IMR-90 (cell line): ENCODE measurements around the gene RHOT2. TPM values are rescaled to one million over a fixed set of nuclear protein-coding genes. Genes with fewer than 3 reads are reported as not detected.

ENCODE experiments used
- ATAC-seq: fragments of 200-7000 bp; cut with Tn5 transposase; 2 replicates; pipeline ENCODE4 v1.9.1; 2020; ENCODE audit warnings: low read depth, mild to moderate bottlenecking, moderate library complexity
- BruUV-seq: library from RNA; stranded (reverse); fragments of 400-500 nt; replicated peaks from 2 replicates; lab custom pipeline; 2021; lab: Mats Ljungman, UMichigan
- CTCF ChIA-PET: fragments of 300-600 bp; formaldehyde crosslinking; extraction: SDS; loops from one replicate; lab custom pipeline; 2021; ENCODE audit warnings: antibody characterized with exemption; lab: Yijun Ruan, JAX
- POLR2A ChIA-PET: fragments of 300-600 bp; sonication (Branson Sonifier 250); formaldehyde crosslinking; loops from one replicate; lab custom pipeline; 2022; ENCODE audit warnings: antibody characterized with exemption; ENCODE audit not compliant: unreplicated experiment; lab: Charles Lee
- DNase-seq: peaks from one replicate; pipeline ENCODE4 v3.0.0; 2013
- H2AFZ ChIP-seq: replicated peaks from 2 replicates; pipeline ENCODE3; 2013; ENCODE audit warnings: low read length, mild to moderate bottlenecking; ENCODE audit not compliant: poor library complexity
- H2AK5ac ChIP-seq: 2 replicates; pipeline ENCODE4 v1.6.1; 2013; ENCODE audit warnings: low read depth, low read length, inconsistent platforms
- H2AK9ac ChIP-seq: replicated peaks from 2 replicates; pipeline ENCODE3; 2013; ENCODE audit warnings: mild to moderate bottlenecking, low read depth, low read length, moderate library complexity; ENCODE audit not compliant: poor library complexity
- H2BK120ac ChIP-seq: 2 replicates; pipeline ENCODE4 v1.6.1; 2013; ENCODE audit warnings: low read depth, low read length, inconsistent platforms
- H2BK15ac ChIP-seq: 3 replicates; pipeline ENCODE4 v1.6.1; 2013; ENCODE audit warnings: low read depth, low read length, inconsistent platforms
- H2BK20ac ChIP-seq: 2 replicates; pipeline ENCODE4 v1.6.1; 2013; ENCODE audit warnings: low read depth, mild to moderate bottlenecking, inconsistent platforms, low read length, moderate library complexity
- H2BK5ac ChIP-seq: 2 replicates; pipeline ENCODE4 v1.6.1; 2013; ENCODE audit warnings: mild to moderate bottlenecking, low read depth, low read length, inconsistent platforms; ENCODE audit not compliant: poor library complexity, severe bottlenecking
- H3K14ac ChIP-seq: replicated peaks from 2 replicates; pipeline ENCODE4 v1.6.1; 2013; ENCODE audit warnings: low read depth, low read length, inconsistent platforms
- H3K18ac ChIP-seq: 2 replicates; pipeline ENCODE4 v1.6.1; 2013; ENCODE audit warnings: low read depth, low read length, control low read depth
- H3K23ac ChIP-seq: 2 replicates; pipeline ENCODE4 v1.6.1; 2013; ENCODE audit warnings: low read depth, low read length, inconsistent platforms
- H3K27ac ChIP-seq: 2 replicates; pipeline ENCODE4 v1.5.1; 2013; ENCODE audit warnings: mild to moderate bottlenecking, control low read depth, low read length; ENCODE audit not compliant: insufficient read depth
- H3K27me3 ChIP-seq: 2 replicates; pipeline ENCODE4 v1.6.1; 2013; ENCODE audit warnings: low read length; ENCODE audit not compliant: control insufficient read depth, insufficient read depth
- H3K36me3 ChIP-seq: 2 replicates; pipeline ENCODE4 v1.6.1; 2013; ENCODE audit warnings: low read length, mixed read lengths; ENCODE audit not compliant: control insufficient read depth, insufficient read depth
- H3K4ac ChIP-seq: 2 replicates; pipeline ENCODE4 v1.6.1; 2013; ENCODE audit warnings: low read depth, low read length, inconsistent platforms
- H3K4me1 ChIP-seq: 2 replicates; pipeline ENCODE4 v1.6.1; 2013; ENCODE audit warnings: low read length, mixed read lengths; ENCODE audit not compliant: control insufficient read depth, insufficient read depth
- H3K4me2 ChIP-seq: 2 replicates; pipeline ENCODE4 v1.6.1; 2013; ENCODE audit warnings: low read depth, mild to moderate bottlenecking, control low read depth, low read length, moderate library complexity
- H3K4me3 ChIP-seq: 2 replicates; pipeline ENCODE4 v1.5.1; 2013; ENCODE audit warnings: low read depth, mild to moderate bottlenecking, control low read depth, low read length, moderate library complexity; ENCODE audit not compliant: insufficient read depth
- H3K56ac ChIP-seq: 2 replicates; pipeline ENCODE4 v1.6.1; 2013; ENCODE audit warnings: low read length, inconsistent platforms; ENCODE audit not compliant: insufficient read depth; ENCODE audit errors: extremely low read depth
- H3K79me1 ChIP-seq, 2 experiments: 2 replicates each; pipeline ENCODE4 v1.6.1; 2013; ENCODE audit warnings: low read length in 2 of 2, inconsistent platforms in 1 of 2, low read depth in 1 of 2
- H3K9ac ChIP-seq: 2 replicates; pipeline ENCODE4 v1.6.1; 2013; ENCODE audit warnings: low read depth, low read length, control low read depth
- H3K9me1 ChIP-seq: 2 replicates; pipeline ENCODE4 v1.6.1; 2013; ENCODE audit warnings: low read length, inconsistent platforms; ENCODE audit not compliant: insufficient read depth
- H3K9me3 ChIP-seq: 2 replicates; pipeline ENCODE4 v1.6.1; 2013; ENCODE audit warnings: low read length; ENCODE audit not compliant: control insufficient read depth, insufficient read depth
- H4K20me1 ChIP-seq: 2 replicates; pipeline ENCODE4 v1.6.1; 2013; ENCODE audit warnings: low read length, inconsistent platforms; ENCODE audit not compliant: insufficient read depth
- H4K5ac ChIP-seq: 2 replicates; pipeline ENCODE4 v1.6.1; 2013; ENCODE audit warnings: mild to moderate bottlenecking, low read depth, low read length, control low read depth
- H4K8ac ChIP-seq, 2 experiments: 2 replicates each; pipeline ENCODE4 v1.6.1; 2013; ENCODE audit warnings: low read depth in 2 of 2, low read length in 2 of 2, control low read depth in 1 of 2, inconsistent platforms in 1 of 2
- H4K91ac ChIP-seq: 2 replicates; pipeline ENCODE4 v1.6.1; 2013; ENCODE audit warnings: low read depth, low read length, inconsistent platforms; ENCODE audit not compliant: insufficient read depth
- BHLHE40 ChIP-seq: fragments of 150-350 bp; IDR thresholded peaks from 2 replicates; pipeline ENCODE4 v1.6.1; 2016; ENCODE audit warnings: mild to moderate bottlenecking, low read depth, low read length
- CEBPB ChIP-seq: IDR thresholded peaks from 2 replicates; pipeline ENCODE4 v1.6.1; 2012; ENCODE audit warnings: low read depth, low read length, improper control_type of control experiment
- CHD1 ChIP-seq: IDR thresholded peaks from 2 replicates; pipeline ENCODE4 v1.6.1; 2012; ENCODE audit warnings: low read depth, low read length, improper control_type of control experiment
- FOS ChIP-seq: fragments of 150-350 bp; IDR thresholded peaks from 2 replicates; pipeline ENCODE4 v1.6.1; 2016; ENCODE audit warnings: low read depth, low read length
- MAFK ChIP-seq: IDR thresholded peaks from 2 replicates; pipeline ENCODE4 v1.6.1; 2012; ENCODE audit warnings: low read depth, low read length, improper control_type of control experiment
- MAZ ChIP-seq: IDR thresholded peaks from 2 replicates; pipeline ENCODE4 v1.6.1; 2012; ENCODE audit warnings: low read depth, mild to moderate bottlenecking, low read length, improper control_type of control experiment, moderate library complexity, borderline replicate concordance
- MXI1 ChIP-seq: IDR thresholded peaks from 2 replicates; pipeline ENCODE4 v1.6.1; 2012; ENCODE audit warnings: low read depth, mild to moderate bottlenecking, low read length, moderate library complexity, borderline replicate concordance
- NFE2L2 ChIP-seq: fragments of 150-350 bp; IDR thresholded peaks from 2 replicates; pipeline ENCODE4 v1.6.1; 2016; ENCODE audit warnings: low read depth, mild to moderate bottlenecking, low read length
- POLR2A ChIP-seq: IDR thresholded peaks from 2 replicates; pipeline ENCODE4 v1.6.1; 2012; ENCODE audit warnings: mild to moderate bottlenecking, low read depth, low read length
- RAD21 ChIP-seq: IDR thresholded peaks from 2 replicates; pipeline ENCODE4 v1.6.1; 2012; ENCODE audit warnings: low read length, improper control_type of control experiment
- RCOR1 ChIP-seq: IDR thresholded peaks from 2 replicates; pipeline ENCODE4 v1.6.1; 2012; ENCODE audit warnings: mild to moderate bottlenecking, low read length, improper control_type of control experiment; ENCODE audit not compliant: insufficient replicate concordance
- RFX5 ChIP-seq: IDR thresholded peaks from 2 replicates; pipeline ENCODE4 v1.8.0; 2012; ENCODE audit warnings: low read depth, mild to moderate bottlenecking, low read length, moderate library complexity
- SMC3 ChIP-seq: fragments of 150-350 bp; IDR thresholded peaks from 2 replicates; pipeline ENCODE4 v1.6.1; 2016; ENCODE audit warnings: low read depth, mild to moderate bottlenecking, antibody characterized with exemption, low read length, moderate library complexity
- WGBS, 2 experiments: methylation state at CpG; one replicate each; pipeline versions ENCODE4 v1.1.5 to v1.1.7; 2013; ENCODE audit warnings: missing lambda C conversion rate in 2 of 2; ENCODE audit not compliant: insufficient read length in 1 of 2; ENCODE audit errors: extremely low coverage in 2 of 2; 5-methylcytosine and 5-hydroxymethylcytosine counted together
- dilution Hi-C: fragments of 300-500 bp; cut with HindIII; formaldehyde crosslinking; loops from one replicate; pipeline ENCODE4 v1.14.3; 2018; ENCODE audit warnings: low sequenced_read_pairs; ENCODE audit not compliant: unreplicated experiment
- in situ Hi-C: fragments of 300-500 bp; cut with MboI; formaldehyde crosslinking; loops from 3 replicates; pipeline ENCODE4 v1.14.3; 2019; ENCODE audit warnings: low sequenced_read_pairs, inconsistent platforms, mixed read lengths
- intact Hi-C: fragments of 100-400 bp; cut with micrococcal nuclease; formaldehyde crosslinking; loops from 2 replicates; pipeline ENCODE4 v1.10.0; 2022
- polyA plus RNA-seq, 3 experiments: library from polyadenylated mRNA; depleted of rRNA; stranded (reverse); fragments of >200 nt; gene quantifications; 2 replicates each; pipeline ENCODE4 v1.2.3, GENCODE V29; 2012; ENCODE audit warnings: low replicate concordance in 1 of 3
- total RNA-seq: library from RNA; depleted of rRNA; stranded (reverse); fragments of >200 nt; gene quantifications from 2 replicates; pipeline ENCODE4 v1.2.3, GENCODE V29; 2012
- TF ChIP-seq, protein P1 (sequence below): fragments of 150-350 bp; IDR thresholded peaks from 2 replicates; pipeline ENCODE4 v1.6.1; 2016; ENCODE audit warnings: low read depth, mild to moderate bottlenecking, low read length, moderate library complexity, borderline replicate concordance
- TF ChIP-seq, protein P2 (sequence below): fragments of 150-350 bp; IDR thresholded peaks from 2 replicates; pipeline ENCODE4 v1.6.1; 2017; ENCODE audit warnings: mild to moderate bottlenecking, antibody characterized with exemption, low read length, low read depth
- TF ChIP-seq, protein P3 (sequence below): conservative IDR thresholded peaks from 2 replicates; pipeline ENCODE4 v1.5.1; 2012; ENCODE audit warnings: mild to moderate bottlenecking, low read depth, low read length, improper control_type of control experiment

The RHOT2 gene
- total and polyA plus RNA-seq, 2 of the 4 experiments (the other 2 are of a cell fraction), result 20.3 to 181 TPM

DNA sequence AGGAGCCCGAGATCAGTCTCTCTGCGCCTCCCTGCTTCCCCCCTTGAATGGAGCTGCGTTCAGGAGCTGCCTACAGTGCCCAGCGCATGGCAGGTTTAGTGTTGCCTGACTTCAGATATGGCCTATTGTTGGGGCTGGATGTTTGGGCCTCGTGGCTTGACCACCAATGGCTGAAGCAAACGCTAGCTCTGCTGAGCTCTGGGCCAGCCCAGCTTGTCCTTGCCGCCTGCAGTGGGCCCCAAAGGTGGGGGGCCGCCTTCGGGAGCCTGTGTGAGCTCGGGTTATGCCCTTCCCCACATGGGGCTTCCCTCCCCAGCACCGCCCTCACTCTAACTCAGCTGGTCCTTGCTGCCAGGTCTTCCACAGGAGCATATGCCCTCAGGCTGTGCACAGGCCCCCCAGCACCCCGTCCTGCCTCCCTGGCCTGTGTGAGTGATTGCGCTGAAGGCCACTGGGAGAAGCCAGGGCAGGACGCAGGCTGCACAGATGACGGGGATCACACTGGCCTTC is 29.8 kb upstream of the RHOT2 start:
- intact Hi-C loops, result loop anchor here (5.0 kb wide), 1 partner anchor 111 kb away; the partner anchor contains the start of gene CAPN15
- CTCF ChIA-PET, result no interaction called here
- BruUV-seq, result no TSS peak

More for the DNA sequence above, 29.8 kb upstream of the RHOT2 start:
- Histone ChIP-seq H4K20me1 (peaks cover 4% of the 10 kb centered on the region), H2BK120ac (no peak overlapping the region), H4K91ac (no peak overlapping the region), H3K9ac (no peak overlapping the region), H3K9me3 (no peaks in the 10 kb centered on the region), H3K27me3 (no peaks in the 10 kb centered on the region), H2AK9ac (peak overlapping the region; percentile 28), H3K4me3 (no peak overlapping the region), H3K36me3 (peaks cover 9% of the 10 kb centered on the region; the same call in 1 of the 2 replicates), H2BK15ac (no peak overlapping the region), H3K18ac (no peak overlapping the region), H4K8ac (no peak overlapping the region), H3K9me1 (peaks cover 8% of the 10 kb centered on the region; the same call in 1 of the 2 replicates), H2AFZ (peak overlapping the region; percentile 93), H3K14ac (no peak overlapping the region), H2BK20ac (no peak overlapping the region), H4K5ac (no peak overlapping the region), H3K79me1 (peaks cover 0 to 34% of the 10 kb centered on the region in 2 experiments; a peak in 2 of 4 replicates), H3K23ac (no peak overlapping the region), H3K4me1 (peaks cover 18% of the 10 kb centered on the region), H2BK5ac (no peak overlapping the region), H3K4me2 (no peak overlapping the region), H3K4ac (no peak overlapping the region), H3K27ac (no peak overlapping the region), H3K56ac (no peak overlapping the region), H2AK5ac (0 out of 2 replicates have a peak overlapping the region, but pooled peaks have one; percentile 69)
- ATAC-seq (no peak), DNase-seq (no peak)
- dilution Hi-C loops (no loop called here), in situ Hi-C loops (no loop called here)
- 88% methylated on average over 8 of the region's 15 CpGs; no CpG with 5 or more reads in 1 of the 2 experiments for WGBS, 2 experiments
- TF ChIP-seq POLR2A (no peak), SMC3 (no peak), RCOR1 (no peak), NFE2L2 (no peak), MAFK (no peak), BHLHE40 (no peak), RAD21 (no peak), MXI1 (no peak), MAZ (no peak), CEBPB (no peak), RFX5 (no peak), FOS (no peak), CHD1 (no peak)
- TF ChIP-seq, protein P1, sequence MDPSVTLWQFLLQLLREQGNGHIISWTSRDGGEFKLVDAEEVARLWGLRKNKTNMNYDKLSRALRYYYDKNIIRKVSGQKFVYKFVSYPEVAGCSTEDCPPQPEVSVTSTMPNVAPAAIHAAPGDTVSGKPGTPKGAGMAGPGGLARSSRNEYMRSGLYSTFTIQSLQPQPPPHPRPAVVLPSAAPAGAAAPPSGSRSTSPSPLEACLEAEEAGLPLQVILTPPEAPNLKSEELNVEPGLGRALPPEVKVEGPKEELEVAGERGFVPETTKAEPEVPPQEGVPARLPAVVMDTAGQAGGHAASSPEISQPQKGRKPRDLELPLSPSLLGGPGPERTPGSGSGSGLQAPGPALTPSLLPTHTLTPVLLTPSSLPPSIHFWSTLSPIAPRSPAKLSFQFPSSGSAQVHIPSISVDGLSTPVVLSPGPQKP, result no peak
- TF ChIP-seq, protein P2, sequence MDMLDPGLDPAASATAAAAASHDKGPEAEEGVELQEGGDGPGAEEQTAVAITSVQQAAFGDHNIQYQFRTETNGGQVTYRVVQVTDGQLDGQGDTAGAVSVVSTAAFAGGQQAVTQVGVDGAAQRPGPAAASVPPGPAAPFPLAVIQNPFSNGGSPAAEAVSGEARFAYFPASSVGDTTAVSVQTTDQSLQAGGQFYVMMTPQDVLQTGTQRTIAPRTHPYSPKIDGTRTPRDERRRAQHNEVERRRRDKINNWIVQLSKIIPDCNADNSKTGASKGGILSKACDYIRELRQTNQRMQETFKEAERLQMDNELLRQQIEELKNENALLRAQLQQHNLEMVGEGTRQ, result no peak
- TF ChIP-seq, protein P3, sequence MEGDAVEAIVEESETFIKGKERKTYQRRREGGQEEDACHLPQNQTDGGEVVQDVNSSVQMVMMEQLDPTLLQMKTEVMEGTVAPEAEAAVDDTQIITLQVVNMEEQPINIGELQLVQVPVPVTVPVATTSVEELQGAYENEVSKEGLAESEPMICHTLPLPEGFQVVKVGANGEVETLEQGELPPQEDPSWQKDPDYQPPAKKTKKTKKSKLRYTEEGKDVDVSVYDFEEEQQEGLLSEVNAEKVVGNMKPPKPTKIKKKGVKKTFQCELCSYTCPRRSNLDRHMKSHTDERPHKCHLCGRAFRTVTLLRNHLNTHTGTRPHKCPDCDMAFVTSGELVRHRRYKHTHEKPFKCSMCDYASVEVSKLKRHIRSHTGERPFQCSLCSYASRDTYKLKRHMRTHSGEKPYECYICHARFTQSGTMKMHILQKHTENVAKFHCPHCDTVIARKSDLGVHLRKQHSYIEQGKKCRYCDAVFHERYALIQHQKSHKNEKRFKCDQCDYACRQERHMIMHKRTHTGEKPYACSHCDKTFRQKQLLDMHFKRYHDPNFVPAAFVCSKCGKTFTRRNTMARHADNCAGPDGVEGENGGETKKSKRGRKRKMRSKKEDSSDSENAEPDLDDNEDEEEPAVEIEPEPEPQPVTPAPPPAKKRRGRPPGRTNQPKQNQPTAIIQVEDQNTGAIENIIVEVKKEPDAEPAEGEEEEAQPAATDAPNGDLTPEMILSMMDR, result no peak
- POLR2A ChIA-PET, result no interaction called here
